MM.1S (cell line): ENCODE results near the gene IL1RAPL1.

ENCODE experiments used
- DNase-seq: peaks from one replicate; pipeline ENCODE4 v3.0.0-alpha.2; 2015
- H2AFZ ChIP-seq: fragments of 300-600 bp; sonication (generic); 2 replicates; pipeline ENCODE4 v1.6.0; 2016; ENCODE audit warnings: antibody characterized with exemption, low read length
- H3F3A ChIP-seq: fragments of 300-600 bp; sonication (generic); 2 replicates; pipeline ENCODE4 v1.6.1; 2016; ENCODE audit warnings: mild to moderate bottlenecking, antibody characterized with exemption, low read length, moderate library complexity, mixed read lengths; ENCODE audit not compliant: insufficient read depth
- H3K27ac ChIP-seq: fragments of 300-600 bp; sonication (generic); 2 replicates; pipeline ENCODE4 v1.5.1; 2016; ENCODE audit warnings: mild to moderate bottlenecking, low read length
- H3K27me3 ChIP-seq: fragments of 300-600 bp; sonication (generic); replicated peaks from 2 replicates; pipeline ENCODE4 v1.6.0; 2016; ENCODE audit warnings: low read length; ENCODE audit not compliant: insufficient read depth
- H3K36me3 ChIP-seq: fragments of 300-600 bp; sonication (generic); replicated peaks from 2 replicates; pipeline ENCODE4 v1.6.1; 2016; ENCODE audit warnings: mild to moderate bottlenecking, low read length, mixed read lengths; ENCODE audit not compliant: insufficient read depth
- H3K4me1 ChIP-seq: fragments of 300-600 bp; sonication (generic); 2 replicates; pipeline ENCODE4 v1.6.1; 2016; ENCODE audit warnings: low read length, mixed read lengths
- H3K4me2 ChIP-seq: fragments of 300-600 bp; sonication (generic); 2 replicates; pipeline ENCODE4 v1.6.0; 2016; ENCODE audit warnings: low read depth, low read length
- H3K4me3 ChIP-seq: fragments of 300-600 bp; sonication (generic); 2 replicates; pipeline ENCODE4 v1.5.1; 2016; ENCODE audit warnings: low read length, mixed read lengths
- H3K79me2 ChIP-seq: fragments of 300-600 bp; sonication (generic); 2 replicates; pipeline ENCODE4 v1.6.1; 2016; ENCODE audit warnings: mixed run types, low read length, mixed read lengths
- H3K9ac ChIP-seq: fragments of 300-600 bp; sonication (generic); 2 replicates; pipeline ENCODE4 v1.6.1; 2016; ENCODE audit warnings: low read length, mixed read lengths
- H3K9me2 ChIP-seq: fragments of 300-600 bp; sonication (generic); replicated peaks from 2 replicates; pipeline ENCODE4 v1.6.1; 2016; ENCODE audit warnings: mild to moderate bottlenecking, low read length, mixed read lengths; ENCODE audit not compliant: insufficient read depth
- H3K9me3 ChIP-seq: fragments of 300-600 bp; sonication (generic); replicated peaks from 2 replicates; pipeline ENCODE4 v1.6.1; 2016; ENCODE audit warnings: mild to moderate bottlenecking, low read length, mixed read lengths; ENCODE audit not compliant: insufficient read depth
- H4K20me1 ChIP-seq: fragments of 300-600 bp; sonication (generic); 2 replicates; pipeline ENCODE4 v1.6.1; 2016; ENCODE audit warnings: mild to moderate bottlenecking, low read length, moderate library complexity, mixed read lengths; ENCODE audit not compliant: insufficient read depth
- CTCF ChIP-seq: fragments of 300-600 bp; sonication (generic); IDR thresholded peaks from 2 replicates; pipeline ENCODE4 v1.5.1; 2016; ENCODE audit warnings: antibody characterized with exemption, low read length, mixed read lengths
- EZH2 ChIP-seq: fragments of 300-600 bp; sonication (generic); optimal IDR thresholded peaks from 2 replicates; pipeline ENCODE3; 2017; ENCODE audit warnings: low read depth, mild to moderate bottlenecking, antibody characterized with exemption, low read length, mixed read lengths
- EZH2phosphoT487 ChIP-seq: fragments of 300-600 bp; sonication (generic); IDR thresholded peaks from 2 replicates; pipeline ENCODE4 v1.6.1; 2018; ENCODE audit warnings: antibody characterized with exemption, low read length

Gene IL1RAPL1

GRCh38 chrX:29241809-29242208 lies 654.6 kb downstream of the IL1RAPL1 start:
- H4K20me1 ChIP-seq: no peaks in the 10 kb centered on the region
- H3K9ac ChIP-seq: no peak overlapping the region
- no peaks in the 10 kb centered on the region for H3K4me1 ChIP-seq
- no peaks in the 10 kb centered on the region for H3F3A ChIP-seq
- no peak overlapping the region for H3K4me3 ChIP-seq
- H2AFZ ChIP-seq: no peak overlapping the region
- no peak overlapping the region for H3K4me2 ChIP-seq
- no peaks in the 10 kb centered on the region for H3K9me3 ChIP-seq
- H3K9me2 ChIP-seq: no peaks in the 10 kb centered on the region
- H3K27ac ChIP-seq: no peak overlapping the region
- no peaks in the 10 kb centered on the region for H3K36me3 ChIP-seq
- H3K27me3 ChIP-seq: no peaks in the 10 kb centered on the region
- no peaks in the 10 kb centered on the region for H3K79me2 ChIP-seq
- no peak for DNase-seq
- TF ChIP-seq EZH2phosphoT487: no peak
- TF ChIP-seq EZH2: no peak
- TF ChIP-seq CTCF: no peak

DNA sequence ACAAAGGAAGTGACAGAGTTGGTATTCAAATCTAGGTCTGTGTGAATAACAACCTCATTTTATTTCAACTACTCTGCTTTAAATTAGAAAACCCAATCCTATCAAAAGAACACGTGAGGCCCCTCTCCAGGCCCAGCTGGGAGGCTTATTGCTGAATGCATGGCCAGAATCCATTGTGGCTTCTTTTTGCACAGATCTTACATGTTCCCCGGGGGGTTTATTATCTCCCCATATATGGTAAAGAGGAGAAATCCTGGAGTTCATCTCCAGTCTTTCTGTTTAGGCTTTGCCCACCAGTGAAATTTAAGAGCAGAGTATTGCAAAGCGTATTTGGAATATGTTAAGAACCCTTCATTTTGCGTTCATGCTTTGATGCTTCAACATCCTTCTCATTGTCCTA lies 655.6 kb downstream of the IL1RAPL1 start:
- Histone ChIP-seq H4K20me1 (no peaks in the 10 kb centered on the region), H3K9me3 (no peaks in the 10 kb centered on the region), H3K36me3 (no peaks in the 10 kb centered on the region), H3K79me2 (no peaks in the 10 kb centered on the region), H3K9ac (no peak overlapping the region), H3K4me2 (no peak overlapping the region), H3K27ac (no peak overlapping the region), H3K9me2 (no peaks in the 10 kb centered on the region), H3K4me3 (no peak overlapping the region), H3K4me1 (no peaks in the 10 kb centered on the region), H3K27me3 (no peaks in the 10 kb centered on the region), H2AFZ (no peak overlapping the region), H3F3A (no peaks in the 10 kb centered on the region)
- TF ChIP-seq EZH2phosphoT487 (no peak), EZH2 (no peak), CTCF (no peak)
- DNase-seq: no peak

GRCh38 chrX:29243942-29244341 lies 656.7 kb downstream of the IL1RAPL1 start:
- Histone ChIP-seq H3K4me1 (no peaks in the 10 kb centered on the region), H3K9ac (no peak overlapping the region), H2AFZ (no peak overlapping the region), H4K20me1 (no peaks in the 10 kb centered on the region), H3K9me2 (no peaks in the 10 kb centered on the region), H3K27me3 (no peaks in the 10 kb centered on the region), H3K4me3 (no peak overlapping the region), H3K79me2 (no peaks in the 10 kb centered on the region), H3K27ac (no peak overlapping the region), H3K36me3 (no peaks in the 10 kb centered on the region), H3F3A (no peaks in the 10 kb centered on the region), H3K9me3 (no peaks in the 10 kb centered on the region), H3K4me2 (no peak overlapping the region)
- DNase-seq: no peak
- no peak for TF ChIP-seq EZH2phosphoT487
- no peak for TF ChIP-seq CTCF
- no peak for TF ChIP-seq EZH2
